DLD1 (cell line): ENCODE data around the gene KSR2.
"Not testable (repeated sequence)": the region's sequence is repeated elsewhere in the genome, so short reads cannot be mapped to it uniquely, and the experiment has no call there.

Experiments
- in situ Hi-C: cut with HindIII; loops from 2 replicates; pipeline ENCODE4 v1.10.0; 2017; ENCODE audit warnings: low sequenced_read_pairs

The KSR2 gene

DNA sequence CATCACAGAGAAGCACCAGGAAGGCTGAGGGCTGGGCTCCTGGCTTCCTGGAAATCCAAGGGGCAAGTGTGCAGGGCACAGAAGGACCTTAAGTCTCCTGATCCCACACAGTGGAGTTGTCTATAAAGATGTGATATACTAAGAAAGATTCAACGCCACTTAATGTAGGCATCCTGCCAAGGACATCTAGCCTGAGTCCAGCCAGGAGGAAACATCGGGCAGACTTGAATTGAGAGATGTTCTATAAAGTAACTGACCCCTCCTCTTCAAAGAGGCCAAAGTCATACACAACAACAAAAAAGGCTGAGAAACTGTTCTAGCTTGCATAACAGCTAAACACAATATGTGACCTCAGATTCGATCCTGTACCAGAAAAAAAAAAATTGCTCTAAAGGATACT is 307.9 kb downstream of the KSR2 start:
- in situ Hi-C loops = no loop called here

DNA sequence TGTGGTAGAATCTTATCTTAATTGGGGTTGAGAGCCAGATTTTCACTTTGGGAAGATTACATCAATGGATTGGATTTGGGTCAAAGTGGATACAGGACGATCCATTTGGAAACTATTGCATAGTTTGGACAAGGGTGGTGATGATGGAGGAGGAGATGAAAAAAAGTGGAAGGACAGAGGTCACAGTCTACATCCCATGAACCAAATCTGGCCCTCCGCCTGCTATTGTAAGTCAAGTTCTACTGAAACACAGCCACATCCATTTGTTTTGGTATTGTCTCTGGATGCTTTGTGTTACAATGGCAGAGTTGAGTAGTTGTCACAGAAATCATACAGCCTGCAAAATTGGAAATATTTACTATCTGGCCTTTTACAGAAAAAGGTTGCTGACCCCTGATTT is 310.6 kb downstream of the KSR2 start:
- in situ Hi-C loops = no loop called here

DNA sequence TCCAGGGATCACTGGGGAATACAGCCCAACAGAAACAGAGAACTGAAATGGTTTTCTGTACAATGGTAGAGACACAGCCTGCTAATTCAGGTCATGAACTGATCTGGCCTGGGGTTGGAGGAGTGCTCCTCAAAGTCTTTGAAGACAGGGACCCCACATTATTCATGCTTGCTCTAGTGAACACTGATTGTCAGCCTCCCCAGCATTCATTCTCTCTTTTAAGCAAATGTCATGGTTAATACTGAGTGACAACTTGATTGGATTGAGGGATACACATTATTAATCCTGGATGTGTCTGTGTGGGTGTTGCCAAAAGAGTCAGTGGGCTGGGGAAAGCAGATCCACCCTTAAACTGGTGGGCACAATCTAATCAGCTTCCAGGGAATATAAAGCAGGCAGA is 319.0 kb downstream of the KSR2 start:
- in situ Hi-C loops = no loop called here

GRCh38 chr12:117646520-117646919 is 322.3 kb downstream of the KSR2 start:
- in situ Hi-C loops = no loop called here

GRCh38 chr12:117645473-117645872 is 323.3 kb downstream of the KSR2 start:
- in situ Hi-C loops = no loop called here

- in situ Hi-C loops = no loop called here
Measured at GRCh38 chr12:117643971-117644370, 324.8 kb downstream of the KSR2 start.

DNA sequence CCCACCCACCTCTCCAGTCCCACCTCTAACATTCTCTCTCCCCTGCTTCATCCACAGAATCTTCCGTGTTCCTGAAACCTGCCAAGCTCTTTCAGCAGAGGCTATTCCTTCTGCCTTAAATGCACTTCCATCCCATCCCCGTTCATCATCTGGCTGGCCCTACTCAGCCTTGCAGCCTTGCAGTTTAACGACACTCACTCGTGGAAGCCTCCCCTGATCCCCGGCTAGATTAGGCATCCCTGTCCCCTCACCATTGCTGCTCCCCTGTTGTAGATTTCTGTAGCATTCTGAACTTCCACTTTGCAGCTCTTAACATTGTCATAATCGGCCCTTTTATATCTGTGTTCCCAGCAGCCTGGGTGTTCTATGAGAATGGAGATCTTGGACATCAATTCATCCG is 326.9 kb downstream of the KSR2 start:
- in situ Hi-C loops = no loop called here

DNA sequence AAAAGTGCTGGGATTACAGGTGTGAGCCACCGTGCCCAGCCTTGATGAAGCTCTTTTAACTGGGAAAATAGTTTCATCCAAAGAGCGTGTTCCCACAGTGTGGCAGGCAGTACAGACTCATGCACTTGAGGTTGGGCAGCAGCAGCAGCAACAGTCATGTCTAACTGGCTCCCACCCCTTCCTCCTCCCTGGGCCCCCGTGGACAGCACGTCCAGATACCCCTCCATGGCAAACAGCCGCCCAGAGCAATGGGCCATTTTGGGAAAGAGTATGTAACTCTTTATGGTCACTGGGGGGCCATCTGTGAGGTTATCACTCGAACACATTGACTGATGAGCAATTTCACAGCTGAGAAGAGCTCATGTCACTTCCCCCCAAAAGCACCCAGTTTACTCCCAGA is 328.3 kb downstream of the KSR2 start:
- in situ Hi-C loops = no loop called here

DNA sequence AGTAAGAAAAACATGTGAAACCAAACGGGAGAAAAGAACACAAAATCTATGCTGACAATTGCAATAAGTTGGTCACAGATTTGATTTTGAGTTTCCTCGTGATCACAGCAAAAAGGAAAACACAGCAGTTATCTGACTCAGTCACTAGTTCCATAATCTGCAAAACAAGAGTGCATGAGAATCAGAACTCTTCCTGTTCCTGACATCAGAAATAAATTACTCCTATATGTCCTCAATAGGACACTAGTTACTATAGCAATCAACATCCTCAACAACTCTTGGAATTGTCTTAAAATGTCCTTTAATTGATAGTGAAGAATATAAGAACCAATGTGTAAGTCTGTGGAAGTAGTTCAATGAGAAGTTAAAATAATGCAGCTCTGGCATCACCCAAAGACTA is 339.3 kb downstream of the KSR2 start:
- in situ Hi-C loops = no loop called here

GRCh38 chr12:117628711-117629110 is 340.1 kb downstream of the KSR2 start:
- in situ Hi-C loops = not testable (repeated sequence)

- in situ Hi-C loops = no loop called here
Measured at GRCh38 chr12:117622741-117623140, 346.0 kb downstream of the KSR2 start.

- in situ Hi-C loops = no loop called here
Measured at GRCh38 chr12:117622087-117622486, 346.7 kb downstream of the KSR2 start.

- in situ Hi-C loops = no loop called here
Measured at GRCh38 chr12:117607778-117608177, 361.0 kb downstream of the KSR2 start.

- in situ Hi-C loops = no loop called here
Measured at GRCh38 chr12:117606945-117607344, 361.8 kb downstream of the KSR2 start.

GRCh38 chr12:117606024-117606423 is 362.8 kb downstream of the KSR2 start:
- in situ Hi-C loops = no loop called here

DNA sequence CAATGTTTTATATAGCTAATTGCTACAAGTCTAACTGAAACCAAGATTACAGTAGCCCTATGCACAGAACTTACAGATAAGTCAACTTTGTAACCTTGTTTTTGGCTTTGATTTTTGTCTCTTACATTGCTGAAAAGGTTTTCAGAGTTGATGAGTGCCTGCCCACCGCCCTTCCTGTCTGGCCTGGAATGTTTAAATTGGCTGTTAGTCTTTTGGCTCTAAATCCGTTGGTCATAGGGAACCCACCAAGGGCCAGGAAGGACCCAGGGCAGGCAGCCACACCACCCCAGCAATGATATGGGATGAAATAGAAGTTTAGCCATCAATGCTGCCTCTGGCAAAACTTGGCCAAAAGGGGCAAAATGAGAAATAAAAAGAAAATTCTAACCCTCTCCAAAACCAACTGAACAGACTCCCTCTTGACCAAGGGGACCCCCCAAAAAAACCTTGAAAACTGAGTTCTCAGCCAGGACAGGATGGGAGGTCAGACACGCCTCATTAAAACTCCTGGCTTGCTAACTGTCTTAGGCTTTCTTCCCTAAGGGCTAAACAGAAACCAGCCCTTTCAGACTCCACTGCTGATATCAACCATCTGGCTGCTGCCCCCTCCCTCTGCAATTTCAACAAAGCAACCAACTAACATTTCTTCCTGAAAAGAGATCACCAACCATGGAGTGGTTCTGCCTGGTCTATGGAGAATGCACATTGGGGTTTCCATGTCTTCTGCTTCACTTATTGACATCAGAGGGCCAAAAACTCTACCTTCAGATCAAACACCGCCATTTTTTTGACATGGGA is 365.3 kb downstream of the KSR2 start:
- in situ Hi-C loops = no loop called here

- in situ Hi-C loops = no loop called here
Measured at GRCh38 chr12:117599849-117600248, 368.9 kb downstream of the KSR2 start.

GRCh38 chr12:117596968-117597367 is 371.8 kb downstream of the KSR2 start:
- in situ Hi-C loops = no loop called here

GRCh38 chr12:117595751-117596150 is 373.0 kb downstream of the KSR2 start:
- in situ Hi-C loops = no loop called here

DNA sequence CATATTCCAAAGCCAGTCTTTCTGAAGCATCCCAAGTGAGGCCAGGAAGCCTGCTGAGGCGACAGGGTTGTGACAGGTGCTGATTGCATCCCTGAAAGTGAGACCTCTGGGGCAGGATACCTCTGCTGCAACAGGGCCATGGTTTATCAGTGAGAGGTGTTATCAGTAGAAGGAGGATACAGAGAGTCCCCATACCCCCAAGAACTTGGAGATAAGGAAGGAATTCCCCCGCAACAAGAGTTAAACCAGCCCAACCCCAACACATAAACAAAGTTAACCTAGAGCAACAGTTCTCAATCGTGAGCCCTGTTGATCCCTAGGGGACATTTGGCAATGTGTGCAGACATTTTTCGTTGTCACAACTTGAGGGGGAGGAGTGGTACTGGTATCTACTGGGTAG is 374.3 kb downstream of the KSR2 start:
- in situ Hi-C loops = no loop called here

- in situ Hi-C loops = no loop called here
Measured at GRCh38 chr12:117593815-117594400, 374.9 kb downstream of the KSR2 start.

GRCh38 chr12:117592588-117593305 is 376.0 kb downstream of the KSR2 start:
- in situ Hi-C loops = no loop called here
